HG03521 (cell line): ENCODE data around the gene PIP5K1A.
"Not testable (repeated sequence)": the region's sequence is repeated elsewhere in the genome, so short reads cannot be mapped to it uniquely, and the experiment has no call there.

Source experiments
- ATAC-seq: cut with Tn5 transposase; IDR thresholded peaks from one replicate; pipeline ENCODE4 v1.9.1; 2021; ENCODE audit warnings: mild to moderate bottlenecking, moderate library complexity; ENCODE audit not compliant: unreplicated experiment

The PIP5K1A gene

DNA sequence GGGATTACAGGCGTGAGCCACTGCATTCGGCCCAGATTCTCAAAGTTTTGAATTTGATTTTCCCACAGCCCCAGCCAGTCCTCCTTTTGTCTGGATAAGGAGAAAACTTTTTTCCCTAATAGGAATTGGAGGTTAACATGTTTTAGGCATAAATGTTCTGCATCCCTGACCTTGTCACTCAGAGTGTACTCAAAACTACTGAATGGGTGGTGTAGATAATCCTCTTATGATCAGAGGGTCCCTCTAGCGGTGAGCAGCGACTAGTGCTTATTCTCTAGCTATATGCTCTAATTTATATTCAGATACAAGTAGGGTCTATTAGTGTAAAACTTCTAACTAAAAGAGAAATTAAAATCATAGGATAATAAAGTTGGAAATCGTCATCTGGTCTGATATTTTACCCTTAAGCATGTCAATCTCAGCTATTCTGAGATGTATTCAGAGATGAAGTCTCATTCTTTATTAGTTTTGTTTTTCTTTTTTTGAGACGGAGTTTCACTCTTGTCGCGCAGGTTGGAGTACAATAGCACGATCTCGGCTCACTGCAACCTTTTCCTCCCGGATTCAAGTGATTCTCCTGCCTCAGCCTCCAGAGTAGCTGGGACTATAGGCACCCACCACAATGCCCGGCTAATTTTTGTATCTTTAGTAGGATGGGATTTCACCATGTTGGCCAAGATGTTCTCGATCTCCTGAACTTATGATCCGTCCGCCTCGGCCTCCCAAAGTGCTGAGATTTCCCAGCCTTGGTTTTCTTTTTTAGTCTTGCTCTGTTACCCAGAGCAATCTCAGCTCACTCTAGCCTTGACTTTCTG, 53.5 kb downstream of the PIP5K1A start:
- ATAC-seq = no peak

DNA sequence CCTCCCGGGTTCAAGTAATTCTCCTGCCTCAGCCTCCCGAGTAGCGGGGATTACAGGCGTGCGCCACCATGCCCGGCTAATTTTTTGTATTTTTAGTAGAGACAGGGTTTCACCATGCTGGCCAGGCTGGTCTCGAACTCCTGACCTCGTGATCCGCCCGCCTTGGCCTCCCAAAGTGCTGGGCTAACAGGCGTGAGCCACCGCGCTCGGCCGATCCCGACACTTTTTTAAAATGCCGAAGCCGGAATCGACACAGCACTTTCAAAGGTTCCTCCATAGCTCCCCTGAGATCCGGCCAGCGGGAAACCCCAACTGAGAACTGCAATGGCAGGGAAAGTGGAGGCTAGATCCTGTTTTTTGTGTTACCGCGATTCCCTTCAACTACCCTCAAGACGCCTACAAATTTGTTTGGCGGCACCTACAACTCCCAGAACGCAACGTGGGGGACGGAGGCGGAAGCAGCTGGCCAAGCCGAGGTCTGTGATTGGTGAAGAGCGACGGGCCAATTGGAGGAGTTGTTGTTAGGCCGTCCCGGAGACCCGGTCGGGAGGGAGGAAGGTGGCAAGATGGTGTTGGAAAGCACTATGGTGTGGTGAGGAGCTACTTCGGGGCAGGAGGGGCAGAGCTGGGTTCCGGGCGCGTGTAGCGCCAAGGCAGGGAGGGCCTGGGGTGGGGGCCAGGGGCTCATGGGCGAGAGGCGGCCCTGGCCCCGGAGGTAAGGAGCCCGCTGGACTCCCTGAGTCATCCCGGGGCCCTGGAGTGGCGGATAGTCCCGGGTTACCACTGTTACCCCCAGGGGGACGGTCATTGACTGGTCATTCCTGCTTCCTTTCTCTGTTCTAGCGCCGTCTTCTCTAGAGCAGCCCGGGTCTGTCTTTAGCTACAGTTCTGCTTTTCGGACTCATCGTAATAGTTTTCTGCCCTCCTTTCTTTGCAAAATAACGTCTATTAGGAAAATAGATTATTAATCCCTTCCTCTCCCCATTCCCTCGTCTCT, 56.2 kb downstream of the PIP5K1A start, which contains the start of gene PSMD4:
Gene PSMD4, plus strand, starts transcription at position 518 of the 997 bp plus-strand sequence. Its CDS starts 49 bp downstream, at position 567.
- peak; percentile 84 for ATAC-seq

DNA sequence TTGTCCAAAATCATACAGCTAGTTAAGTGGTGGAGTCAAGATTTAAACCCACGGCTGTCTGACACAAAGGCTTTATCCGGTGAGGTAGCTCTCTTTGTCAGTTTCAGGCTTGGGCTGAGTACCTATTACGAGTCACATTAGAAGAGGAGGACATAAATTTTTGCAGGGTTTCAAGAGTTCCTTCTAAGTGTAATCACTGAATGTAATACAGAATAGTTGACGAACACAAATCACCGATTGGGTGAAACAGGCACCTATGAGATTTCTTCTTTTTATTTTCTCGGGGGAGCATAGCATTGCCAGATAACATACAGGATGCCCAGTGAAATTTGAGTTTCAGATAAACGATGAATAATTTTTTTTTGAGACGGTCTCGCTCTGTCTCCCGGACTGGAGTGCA, 57.0 kb downstream of the PIP5K1A start:
- ATAC-seq = no peak

DNA sequence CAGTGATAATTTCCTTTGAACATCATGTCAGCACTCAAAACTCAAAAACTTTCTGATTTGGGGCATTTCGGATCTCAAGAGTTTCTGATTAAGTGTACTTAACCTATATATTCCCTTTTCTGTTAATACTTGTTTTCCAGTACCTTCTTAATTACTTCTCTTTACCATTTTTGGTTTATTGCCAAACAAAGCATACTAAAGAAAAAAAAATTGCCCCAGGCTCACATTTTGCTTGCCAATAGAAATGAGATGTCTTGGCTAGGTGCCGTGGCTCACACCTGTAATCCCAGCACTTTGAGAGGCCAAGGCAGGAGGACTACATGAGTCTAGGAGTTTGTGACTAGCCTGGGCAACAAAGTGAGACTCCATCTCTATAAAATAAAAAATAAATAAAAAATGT, 61.0 kb downstream of the PIP5K1A start:
- ATAC-seq = no peak

DNA sequence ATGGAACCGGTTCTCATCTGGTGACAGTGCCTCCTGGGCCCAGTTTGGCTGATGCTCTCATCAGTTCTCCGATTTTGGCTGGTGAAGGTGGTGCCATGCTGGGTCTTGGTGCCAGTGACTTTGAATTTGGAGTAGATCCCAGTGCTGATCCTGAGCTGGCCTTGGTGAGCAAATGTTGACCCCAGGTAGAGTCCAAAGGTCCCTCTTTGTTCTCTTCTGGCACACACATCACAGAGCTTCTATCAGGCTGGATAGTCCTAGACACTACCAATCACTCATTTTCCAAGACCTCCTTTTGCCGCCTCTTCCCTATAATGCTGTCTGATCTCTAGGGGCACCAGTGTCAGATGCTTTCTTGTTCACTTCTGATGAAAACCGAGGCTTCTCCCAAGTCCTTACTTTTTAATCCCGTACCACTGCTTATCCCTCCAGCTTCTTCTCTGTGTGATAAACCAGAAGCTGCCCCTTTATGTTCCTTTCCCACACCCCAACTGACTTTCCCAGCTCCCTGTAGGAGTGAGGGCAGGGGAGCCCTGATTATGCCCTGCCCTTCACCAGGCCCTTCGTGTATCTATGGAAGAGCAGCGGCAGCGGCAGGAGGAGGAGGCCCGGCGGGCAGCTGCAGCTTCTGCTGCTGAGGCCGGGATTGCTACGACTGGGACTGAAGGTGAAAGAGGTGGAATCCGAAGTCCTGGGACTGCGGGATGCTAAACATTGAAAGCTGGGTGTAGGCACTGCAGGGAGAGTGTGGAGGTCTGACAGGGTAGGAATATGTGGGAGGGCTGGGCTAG, 67.3 kb downstream of the PIP5K1A start:
- no peak for ATAC-seq

DNA sequence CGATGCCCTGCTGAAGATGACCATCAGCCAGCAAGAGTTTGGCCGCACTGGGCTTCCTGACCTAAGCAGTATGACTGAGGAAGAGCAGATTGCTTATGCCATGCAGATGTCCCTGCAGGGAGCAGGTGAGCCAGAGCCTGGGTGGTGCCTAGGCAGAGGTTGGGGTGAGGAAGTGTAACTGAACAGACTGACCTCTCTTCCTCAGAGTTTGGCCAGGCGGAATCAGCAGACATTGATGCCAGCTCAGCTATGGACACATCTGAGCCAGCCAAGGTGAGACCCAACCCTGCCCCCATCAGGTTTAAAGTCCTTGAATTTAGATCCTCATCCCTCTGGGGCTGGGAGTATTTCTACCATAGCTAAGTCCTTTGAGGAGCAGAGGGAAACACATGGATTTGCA, 68.0 kb downstream of the PIP5K1A start:
- no peak for ATAC-seq

DNA sequence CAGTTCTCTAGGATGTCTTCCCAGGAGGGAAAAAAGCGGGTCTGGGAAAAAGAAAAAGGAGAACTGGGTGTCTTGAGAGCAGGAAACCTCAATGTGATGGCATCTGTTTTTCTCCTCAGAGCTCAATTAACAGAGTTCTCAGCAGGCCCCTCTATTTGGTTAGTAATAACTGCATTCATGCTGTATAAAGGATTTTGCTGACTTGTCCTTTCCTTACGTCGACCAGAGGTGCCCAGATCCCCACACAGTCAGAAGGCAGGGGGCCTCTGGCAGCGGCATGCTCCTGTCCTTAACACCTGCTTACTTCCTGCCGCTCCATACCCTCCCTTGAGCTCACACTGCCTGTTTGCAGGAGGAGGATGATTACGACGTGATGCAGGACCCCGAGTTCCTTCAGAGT, 68.5 kb downstream of the PIP5K1A start:
- no peak for ATAC-seq

DNA sequence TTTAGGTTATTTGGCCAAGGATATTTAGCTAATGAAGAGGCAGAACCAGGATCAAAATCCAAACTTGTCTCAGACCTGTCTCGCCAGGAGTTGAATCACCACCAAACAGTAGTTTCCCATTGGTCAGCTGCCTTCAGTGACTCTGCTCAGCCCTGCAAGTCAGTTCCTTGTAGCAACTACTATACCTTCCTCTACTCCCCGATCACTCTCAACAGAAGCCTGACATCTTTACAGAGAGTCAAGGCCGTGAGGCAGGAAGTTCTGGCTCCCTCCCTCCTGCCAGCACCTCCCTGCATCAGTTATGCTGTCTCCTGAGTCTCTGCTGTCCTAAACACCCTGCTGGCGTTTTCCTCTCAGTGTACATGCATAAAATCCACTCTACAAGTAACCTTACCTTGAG, 69.4 kb downstream of the PIP5K1A start:
- ATAC-seq = no peak

DNA sequence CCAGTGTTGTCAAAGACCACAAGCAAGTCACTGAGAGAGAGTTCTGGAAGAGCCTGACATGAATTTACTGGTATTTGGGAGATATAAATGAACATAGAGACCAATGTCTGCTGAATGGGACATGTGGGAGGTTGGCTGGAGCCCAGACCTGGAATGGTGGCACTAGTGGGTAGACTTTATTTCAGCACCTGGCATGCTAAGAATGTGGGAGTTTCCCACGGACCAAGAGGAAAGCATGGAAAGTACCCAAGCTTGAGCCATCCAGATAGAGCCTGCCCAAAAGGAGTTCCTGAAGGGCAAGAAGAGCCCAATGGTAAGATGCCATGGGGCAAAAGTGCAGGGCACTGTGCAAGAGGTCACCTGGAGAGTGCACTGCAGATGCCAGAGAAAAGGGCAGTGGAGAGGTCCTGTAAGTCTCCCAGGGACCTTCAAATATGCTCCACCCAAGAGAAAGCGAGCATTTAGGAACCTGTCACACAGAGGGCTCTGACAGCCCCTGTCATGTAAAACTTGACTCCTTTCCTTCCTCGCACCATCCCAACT, 75.6 kb downstream of the PIP5K1A start:
- no peak for ATAC-seq

DNA sequence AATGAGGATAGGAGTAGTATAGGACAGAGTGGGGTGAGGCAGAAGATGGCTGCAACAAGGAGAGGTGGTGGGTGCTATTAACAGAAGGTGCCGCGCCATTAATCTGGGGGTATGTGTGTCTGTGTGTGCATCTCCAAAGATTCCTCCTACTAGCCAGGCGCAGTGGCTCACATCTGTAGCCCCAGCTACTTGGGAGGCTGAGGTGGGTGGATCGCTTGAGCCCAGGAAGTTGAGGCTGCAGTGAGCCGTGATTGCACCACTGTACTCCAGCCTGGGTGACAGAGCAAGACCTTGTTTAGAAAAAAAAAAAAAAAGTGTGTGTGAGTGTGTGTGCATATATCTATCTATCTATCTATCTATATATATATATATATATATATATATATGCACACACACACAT, 77.0 kb downstream of the PIP5K1A start:
- ATAC-seq = not testable (repeated sequence)

DNA sequence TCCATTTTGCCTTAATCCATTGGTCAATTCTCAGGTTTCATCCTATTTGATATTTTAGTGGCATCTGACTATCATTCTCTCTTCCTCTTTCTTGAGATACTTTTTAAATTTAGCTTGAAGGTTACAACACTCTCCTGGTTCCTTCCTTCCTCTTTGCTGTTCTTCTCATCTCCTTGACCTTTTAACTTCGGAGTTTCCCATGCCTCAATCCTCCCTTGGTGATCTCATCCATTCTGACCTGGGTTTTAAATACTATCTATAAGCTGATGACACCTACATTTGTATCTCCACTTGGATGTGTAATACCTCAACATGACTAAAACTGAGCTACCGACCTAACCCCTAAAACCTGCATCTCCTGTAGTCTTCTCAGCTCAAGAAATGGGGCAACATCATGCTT, 78.9 kb downstream of the PIP5K1A start:
- ATAC-seq = no peak

DNA sequence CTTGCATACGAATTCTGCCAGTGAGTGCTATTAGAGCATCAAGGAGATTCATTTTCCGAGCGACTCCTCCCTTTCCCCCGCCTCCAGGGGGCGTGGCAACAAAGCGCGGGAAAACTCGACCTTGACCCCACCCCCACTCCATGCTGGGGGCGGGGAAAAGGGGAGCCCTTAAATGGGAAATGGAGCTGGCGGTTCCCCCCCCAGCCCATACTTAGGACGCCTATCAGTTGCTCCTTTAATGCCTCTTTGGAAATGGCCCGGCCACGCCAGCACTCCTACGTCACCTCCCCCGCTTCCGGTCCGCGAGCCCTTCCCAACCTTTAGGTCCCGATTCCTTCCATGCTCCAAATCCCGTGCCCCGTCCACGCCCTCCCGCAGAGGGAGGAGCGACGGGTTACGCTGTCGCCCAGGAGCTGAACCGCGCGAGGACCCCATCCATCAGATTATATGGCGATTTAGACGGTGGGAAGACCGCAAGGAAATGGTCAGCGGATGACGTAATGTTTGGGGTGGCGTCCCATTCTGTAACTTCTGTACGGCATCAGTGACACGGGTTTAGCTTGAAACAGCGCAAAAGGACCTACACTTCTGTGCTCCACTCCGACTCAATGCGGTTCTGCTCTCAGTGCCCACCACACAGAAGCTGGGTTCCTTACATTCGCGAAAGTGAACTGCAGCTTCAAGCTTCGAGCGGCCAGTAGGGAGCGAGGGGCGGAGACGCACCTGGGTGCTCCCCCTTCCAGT, 83.0 kb downstream of the PIP5K1A start:
- ATAC-seq = peak; percentile 33

DNA sequence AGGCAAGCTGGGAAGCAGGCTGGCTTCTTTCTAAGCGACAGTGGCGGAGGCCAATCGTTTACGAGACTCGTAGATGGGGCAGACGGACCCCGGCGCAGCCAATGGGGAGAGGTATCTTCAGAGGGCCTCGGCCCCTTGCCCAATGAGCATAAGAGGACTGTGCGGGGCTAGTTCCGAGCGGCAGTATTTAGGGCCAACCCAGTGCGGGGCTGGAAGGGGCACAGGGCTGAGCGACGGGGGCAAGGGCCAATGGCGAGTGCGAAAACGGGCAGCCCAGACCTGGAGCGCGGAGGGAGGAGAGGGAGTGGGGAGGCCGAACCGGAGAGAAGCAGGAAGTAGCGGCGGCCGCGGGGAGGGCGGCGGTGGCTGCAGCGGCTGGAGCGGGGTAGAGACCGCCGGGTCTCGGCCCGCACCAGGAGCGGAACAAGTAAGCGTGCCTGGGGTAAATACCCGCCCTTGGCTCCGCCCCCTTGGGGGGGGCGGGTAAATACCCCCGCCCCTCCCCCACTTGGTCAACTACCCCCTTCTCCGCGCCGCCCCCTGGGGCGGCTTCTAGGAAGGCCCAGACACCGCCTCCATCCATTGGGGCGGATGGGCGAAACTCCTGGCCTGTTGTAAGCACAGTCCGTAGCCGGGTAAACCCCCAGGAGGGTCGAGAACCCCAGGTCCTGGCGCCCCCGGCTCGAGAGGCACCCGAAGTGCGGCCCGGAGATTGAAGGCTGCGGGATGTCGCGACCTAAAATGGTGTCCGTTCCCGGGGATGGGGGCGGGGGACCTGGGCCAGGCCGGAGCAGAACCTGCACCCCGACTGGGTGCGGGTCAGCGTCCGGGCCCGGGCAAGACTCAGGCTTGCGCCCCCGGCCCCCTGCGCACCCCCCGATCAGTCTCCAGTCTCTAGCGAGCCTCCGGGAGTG, 83.9 kb downstream of the PIP5K1A start, which contains the start of gene ZNF687:
Gene ZNF687, plus strand, starts transcription at position 331 of the 914 bp plus-strand sequence. CDS start 3,993 bp downstream, outside the sequence.
- ATAC-seq = peak; percentile 86

DNA sequence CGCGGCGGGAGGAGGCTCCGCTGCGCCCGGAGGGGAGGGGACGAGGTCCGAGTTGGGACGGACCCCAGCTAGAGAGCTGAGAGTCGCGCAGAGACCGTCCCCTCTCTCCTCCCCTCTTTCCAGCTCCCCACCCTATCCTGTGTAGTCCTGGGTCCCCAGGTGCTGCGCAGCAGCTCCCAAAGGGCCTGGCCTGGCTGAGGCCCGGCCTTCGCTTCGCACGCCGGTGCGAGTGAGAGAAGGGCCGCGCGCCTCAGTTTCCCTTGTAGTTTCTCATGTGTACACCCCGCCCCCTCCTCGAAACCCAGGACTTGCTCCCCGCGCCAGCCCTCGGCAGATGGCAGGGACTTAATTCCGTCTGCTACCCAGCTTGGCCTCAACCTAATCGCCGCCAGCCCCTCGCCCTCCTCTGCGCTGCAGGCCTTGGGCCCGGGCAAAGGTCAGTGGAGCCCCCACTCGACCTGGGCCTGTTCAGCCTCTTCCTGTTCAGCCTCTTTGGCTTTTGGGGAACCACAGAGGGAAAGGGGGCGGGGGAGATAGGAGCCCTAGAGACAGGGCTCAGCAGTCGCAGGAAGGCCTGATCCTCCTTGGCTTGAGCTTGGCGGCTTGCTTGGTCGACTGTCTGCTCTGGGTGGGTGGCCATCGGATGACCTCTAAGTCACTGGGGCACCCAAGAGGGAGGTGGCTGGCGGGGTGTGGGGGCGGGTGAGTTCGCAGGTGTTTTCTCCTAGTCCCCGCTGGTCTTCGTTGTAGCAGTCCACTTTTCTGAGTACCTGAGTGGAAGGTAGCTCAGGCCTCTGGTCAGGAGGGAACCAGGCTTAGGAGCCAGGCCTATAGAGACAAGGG, 84.8 kb downstream of the PIP5K1A start:
- no peak for ATAC-seq

DNA sequence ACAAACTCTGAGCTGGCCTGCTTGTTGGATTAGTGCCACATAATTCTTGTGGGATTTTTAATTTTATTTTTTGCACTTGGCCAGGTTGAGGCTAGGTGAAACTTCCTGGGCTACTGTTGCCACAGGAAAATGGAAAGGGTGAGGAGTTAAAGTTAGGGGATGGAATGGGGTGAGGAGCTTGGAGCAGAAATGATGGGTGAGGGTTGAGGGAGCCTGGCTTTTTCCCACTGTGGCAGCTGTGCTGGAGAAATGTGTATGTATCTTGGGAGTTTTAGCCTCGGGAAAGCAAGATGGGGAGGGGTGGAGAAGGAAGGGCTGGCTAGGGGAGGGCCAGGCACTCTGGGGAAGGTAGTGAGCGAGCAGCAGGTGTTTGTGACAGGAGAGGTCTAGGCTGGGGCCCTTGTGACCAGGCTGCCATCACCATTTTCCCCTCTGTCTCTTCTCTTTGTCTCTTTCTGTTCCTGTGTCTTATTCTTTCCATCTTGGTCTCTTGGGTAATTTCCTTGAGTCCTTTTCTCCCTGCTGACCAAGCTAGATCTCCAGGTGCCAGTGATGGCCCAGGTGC, 85.7 kb downstream of the PIP5K1A start:
- ATAC-seq = no peak

DNA sequence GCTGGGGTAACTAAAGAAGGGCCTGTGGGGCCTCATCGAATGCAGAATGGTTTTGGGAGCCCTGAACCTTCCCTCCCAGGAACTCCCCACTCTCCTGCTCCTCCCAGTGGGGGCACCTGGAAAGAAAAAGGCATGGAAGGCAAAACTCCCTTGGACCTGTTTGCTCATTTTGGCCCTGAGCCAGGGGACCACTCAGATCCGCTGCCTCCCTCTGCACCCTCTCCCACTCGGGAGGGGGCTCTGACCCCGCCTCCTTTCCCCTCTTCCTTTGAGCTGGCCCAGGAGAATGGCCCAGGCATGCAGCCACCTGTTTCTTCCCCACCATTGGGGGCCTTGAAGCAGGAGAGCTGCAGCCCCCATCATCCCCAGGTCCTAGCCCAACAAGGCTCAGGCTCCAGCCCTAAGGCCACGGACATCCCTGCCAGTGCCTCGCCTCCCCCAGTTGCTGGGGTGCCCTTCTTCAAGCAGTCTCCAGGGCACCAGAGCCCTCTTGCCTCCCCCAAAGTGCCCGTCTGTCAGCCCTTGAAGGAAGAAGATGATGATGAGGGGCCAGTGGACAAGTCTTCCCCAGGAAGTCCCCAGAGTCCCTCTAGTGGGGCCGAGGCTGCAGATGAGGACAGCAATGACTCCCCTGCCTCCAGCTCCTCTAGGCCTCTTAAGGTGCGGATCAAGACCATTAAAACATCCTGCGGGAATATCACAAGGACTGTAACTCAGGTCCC, 88.4 kb downstream of the PIP5K1A start:
- no peak for ATAC-seq

DNA sequence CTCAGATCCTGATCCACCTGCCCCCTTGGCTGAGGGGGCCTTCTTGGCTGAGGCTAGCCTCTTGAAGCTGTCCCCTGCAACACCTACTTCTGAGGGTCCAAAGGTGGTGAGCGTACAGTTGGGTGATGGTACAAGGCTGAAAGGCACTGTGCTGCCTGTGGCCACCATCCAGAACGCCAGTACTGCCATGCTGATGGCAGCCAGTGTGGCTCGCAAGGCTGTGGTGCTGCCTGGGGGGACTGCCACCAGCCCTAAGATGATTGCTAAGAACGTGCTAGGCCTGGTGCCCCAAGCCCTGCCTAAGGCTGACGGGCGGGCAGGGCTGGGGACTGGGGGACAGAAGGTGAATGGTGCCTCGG, 89.0 kb downstream of the PIP5K1A start:
- ATAC-seq = no peak
